ENCODE data around the gene BEST3. TPM values are rescaled to one million over a fixed set of nuclear protein-coding genes. Genes with fewer than 3 reads are reported as not detected.

Gene BEST3
- total RNA-seq, result not detected

DNA sequence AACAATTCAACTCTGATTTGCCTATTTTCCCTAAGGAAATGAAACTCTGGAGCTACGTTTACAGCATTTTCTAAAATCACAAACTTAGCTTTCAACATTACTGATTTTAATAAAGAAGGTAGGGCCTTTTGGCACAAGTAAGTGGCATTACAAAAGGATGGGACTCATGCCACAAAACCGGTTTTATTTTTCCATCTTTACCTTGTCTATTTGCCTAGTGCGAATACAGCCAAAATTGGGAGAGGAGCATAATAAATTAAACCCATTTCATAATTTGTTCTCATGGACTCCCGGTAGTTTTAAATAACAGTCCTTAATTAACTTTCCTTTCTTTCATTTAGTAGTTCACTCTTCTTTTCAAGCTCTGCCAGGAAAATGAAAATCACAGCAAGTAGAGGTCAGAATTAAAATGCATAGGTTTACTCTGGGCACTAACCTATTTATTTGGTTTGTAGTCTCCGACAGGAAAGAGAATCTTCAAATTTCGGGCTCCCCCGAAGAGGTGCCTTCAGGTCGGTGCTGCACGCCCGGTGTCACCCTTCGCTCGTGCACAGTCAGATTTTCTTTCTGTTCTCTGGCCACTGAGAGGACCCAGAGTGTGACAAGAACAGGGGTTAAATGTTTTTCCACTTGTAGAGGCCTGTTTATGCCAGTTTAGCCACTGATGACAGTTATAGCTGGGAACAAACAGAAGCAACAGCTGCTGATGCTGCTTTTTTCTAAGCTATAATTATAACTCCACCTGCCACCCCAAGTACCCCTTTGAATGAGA is at the start of gene BEST3:
BEST3 (minus strand) TSS at position 535 of the 772 bp plus-strand sequence. CDS start 1,505 bp downstream, outside the sequence.
- TF ChIP-seq, protein P1, sequence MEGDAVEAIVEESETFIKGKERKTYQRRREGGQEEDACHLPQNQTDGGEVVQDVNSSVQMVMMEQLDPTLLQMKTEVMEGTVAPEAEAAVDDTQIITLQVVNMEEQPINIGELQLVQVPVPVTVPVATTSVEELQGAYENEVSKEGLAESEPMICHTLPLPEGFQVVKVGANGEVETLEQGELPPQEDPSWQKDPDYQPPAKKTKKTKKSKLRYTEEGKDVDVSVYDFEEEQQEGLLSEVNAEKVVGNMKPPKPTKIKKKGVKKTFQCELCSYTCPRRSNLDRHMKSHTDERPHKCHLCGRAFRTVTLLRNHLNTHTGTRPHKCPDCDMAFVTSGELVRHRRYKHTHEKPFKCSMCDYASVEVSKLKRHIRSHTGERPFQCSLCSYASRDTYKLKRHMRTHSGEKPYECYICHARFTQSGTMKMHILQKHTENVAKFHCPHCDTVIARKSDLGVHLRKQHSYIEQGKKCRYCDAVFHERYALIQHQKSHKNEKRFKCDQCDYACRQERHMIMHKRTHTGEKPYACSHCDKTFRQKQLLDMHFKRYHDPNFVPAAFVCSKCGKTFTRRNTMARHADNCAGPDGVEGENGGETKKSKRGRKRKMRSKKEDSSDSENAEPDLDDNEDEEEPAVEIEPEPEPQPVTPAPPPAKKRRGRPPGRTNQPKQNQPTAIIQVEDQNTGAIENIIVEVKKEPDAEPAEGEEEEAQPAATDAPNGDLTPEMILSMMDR (IDR thresholded peaks at IDR 0.05; ENCODE audit: low read depth), result no peak

DNA sequence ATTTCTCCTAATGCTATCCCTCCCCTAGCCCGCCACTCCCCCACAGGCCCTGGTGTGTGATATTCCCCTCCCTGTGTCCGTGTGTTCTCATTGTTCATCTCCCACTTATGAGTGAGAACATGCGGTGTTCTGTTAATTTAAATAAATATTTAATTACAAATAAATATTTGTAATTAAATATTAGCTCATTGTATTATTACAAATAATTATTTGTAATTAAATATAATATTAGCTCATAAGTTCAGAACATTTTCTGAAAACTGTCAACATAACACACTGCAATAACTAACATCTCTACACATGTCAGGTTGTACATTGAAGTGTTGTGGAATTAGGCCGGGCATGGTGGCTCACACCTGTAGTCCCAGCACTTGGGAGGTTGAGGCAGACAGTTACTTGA is 45.0 kb upstream of the BEST3 start:
- TF ChIP-seq, protein P1 (IDR thresholded peaks at IDR 0.05; ENCODE audit: low read depth), result no peak

DNA sequence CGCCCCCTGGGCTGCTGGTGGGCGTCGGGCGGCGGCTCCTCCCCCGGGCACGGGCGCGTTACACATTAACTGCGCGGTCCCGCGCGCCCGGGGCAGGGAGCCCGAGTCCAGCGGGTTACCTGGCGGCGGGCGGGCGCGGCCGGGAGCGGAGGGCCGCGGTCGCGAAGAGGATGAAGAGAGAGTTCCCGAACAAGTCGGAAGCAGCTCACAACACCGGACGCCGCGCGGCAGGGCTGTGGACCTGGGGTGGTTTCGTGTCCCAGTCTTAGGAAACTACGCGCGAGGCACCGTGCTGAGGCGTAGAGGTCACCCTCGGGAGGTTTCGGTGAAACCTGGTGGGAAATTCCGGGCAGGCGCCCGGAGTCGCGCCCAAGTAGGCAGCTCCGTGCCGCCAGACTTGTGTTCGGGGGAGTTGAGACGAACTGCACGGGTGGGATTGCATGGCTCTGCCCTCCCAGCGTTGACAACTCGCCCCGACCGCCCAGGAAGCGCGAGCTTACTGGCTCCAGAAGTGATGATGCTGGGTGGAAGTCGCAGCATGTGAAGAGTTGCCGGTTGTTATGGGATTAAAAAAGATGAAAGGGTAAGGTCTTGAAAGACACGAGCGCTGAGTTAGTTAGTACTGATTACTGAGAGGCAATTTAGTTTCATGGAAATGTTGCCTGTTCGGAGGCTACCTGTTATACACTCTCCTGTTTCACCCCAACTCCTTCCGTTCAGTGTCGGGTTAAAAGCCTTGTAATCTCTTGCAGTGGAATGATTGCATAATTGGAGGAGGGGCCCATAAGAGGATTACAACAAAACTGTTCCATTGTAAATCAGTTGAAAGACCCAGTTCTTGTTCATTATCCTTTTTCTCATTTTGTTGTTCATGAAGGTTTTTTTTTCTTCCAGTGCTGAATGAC is 40.4 kb upstream of the BEST3 start:
- TF ChIP-seq, protein P1 (IDR thresholded peaks at IDR 0.05; ENCODE audit: low read depth), result no peak

DNA sequence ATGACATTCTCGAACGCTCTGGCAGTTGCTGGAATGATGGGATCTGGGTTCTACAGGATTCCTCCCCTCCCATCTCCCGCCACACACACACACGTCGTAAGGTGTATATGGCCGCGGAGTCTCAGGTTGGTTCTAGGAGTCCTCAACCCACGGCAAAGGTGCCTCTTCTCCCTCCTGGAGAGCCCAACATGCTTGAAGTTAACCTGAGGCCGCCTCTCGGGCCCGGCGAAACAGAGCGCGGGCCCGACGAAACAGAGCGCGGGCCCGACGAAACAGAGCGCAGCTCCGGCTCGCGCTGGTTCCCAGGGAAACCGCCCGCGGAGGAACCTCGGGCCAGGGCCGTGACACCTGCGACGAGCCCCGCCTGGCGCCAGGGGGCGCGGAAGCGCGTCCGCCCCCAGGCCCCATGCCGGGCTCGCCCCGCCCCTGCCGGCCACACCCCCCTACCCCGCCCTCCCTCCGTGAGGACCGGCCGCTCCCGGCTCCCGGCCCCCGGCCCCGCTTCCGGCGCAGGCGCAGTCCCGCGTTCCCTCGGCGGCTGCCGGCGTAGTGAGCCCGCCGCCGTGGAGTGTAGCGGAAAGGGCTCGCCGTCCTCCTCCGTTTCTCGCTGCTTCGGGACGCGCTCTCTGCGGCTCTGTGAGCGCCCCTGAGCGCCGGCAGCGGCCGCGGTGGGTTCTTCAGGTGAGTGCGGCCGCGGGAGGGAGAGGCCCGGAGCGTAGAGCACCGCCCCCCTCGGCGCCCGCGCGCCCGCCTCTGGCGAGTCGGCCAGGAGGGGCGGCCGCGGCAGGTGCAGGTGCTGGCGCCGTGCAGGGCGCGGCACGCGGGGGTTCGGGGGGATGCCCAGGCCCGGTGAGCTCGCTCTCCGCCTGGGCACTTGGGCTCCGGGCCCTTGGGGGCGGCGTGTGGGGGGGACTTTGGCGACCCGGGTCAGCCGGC is 39.5 kb upstream of the BEST3 start, which contains the start of gene RAB3IP:
RAB3IP (plus strand) TSS at position 510 of the 936 bp plus-strand sequence. CDS start 16,549 bp downstream, outside the sequence.
- TF ChIP-seq, protein P1 (IDR thresholded peaks at IDR 0.05; ENCODE audit: low read depth), result no peak

DNA sequence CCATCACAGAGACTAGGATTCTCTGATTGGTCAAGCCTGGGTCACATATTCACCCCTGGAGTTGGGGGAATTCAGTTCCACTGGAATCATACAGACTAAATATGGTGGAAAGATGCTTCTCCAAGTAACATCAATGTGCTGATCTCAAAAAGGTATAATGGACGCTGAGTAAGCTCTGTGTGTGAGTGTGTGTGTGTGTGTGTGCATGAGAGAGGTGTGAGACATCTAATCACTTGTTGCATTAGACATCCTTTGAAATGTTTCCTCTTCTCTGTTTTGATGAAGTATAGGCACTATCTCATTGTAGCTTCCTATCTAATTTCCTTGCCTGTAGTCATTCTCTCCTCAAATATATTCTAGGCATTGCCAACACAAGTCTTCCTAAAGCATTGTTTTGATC is 34.5 kb upstream of the BEST3 start:
- TF ChIP-seq, protein P1 (IDR thresholded peaks at IDR 0.05; ENCODE audit: low read depth), result no peak

DNA sequence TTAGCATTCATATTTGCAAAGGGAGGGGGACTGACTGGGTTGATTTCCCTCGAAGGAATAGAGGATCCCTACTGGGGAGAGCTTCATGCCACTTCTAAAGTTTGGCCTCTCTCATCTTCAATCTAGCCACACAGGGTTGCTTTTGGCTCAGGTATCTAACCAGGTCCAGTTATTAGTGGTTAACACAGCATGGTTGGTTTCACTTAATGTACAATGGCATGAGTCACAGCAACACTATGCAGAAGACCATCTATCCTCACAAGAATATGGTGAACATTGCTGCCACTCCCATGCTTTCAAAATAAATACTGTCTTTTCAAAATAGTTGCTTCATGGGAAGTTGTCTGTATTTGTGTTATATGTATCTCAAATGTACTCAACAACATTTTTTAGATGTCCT is 33.0 kb upstream of the BEST3 start:
- TF ChIP-seq, protein P1 (IDR thresholded peaks at IDR 0.05; ENCODE audit: low read depth), result no peak

Measured in subcutaneous adipose tissue (tissue), 4 donors.